Measurements from ENCODE around the gene SLC22A3. TPM values are rescaled to one million over a fixed set of nuclear protein-coding genes. Genes with fewer than 3 reads are reported as not detected.

SLC22A3 gene
- total and polyA plus RNA-seq, 3 donors from 2014 or later = 5.7 to 10.3 (median 6.9) TPM

DNA sequence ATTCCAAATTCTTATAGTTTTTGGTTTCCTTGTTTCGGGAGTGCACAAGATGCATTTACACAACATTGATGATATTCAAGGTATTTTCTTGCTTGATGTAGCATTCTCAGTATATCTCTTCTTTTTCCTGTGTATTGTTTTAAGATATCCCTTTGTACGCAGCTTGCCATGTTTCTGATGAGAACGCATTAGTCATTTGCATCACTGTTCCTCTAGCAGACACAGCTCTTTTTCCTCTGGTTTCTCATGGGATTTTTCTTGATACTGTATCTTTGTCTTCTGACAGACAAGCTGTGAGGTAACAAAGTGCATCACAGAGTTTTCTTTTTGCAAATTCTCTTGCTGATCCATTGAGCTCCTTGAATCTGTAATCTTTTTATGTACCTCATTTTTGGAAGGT is 146.4 kb downstream of the SLC22A3 start:
- no peaks in the 10 kb centered on the region for H3K27me3 ChIP-seq
- DNase-seq = no peak
- intact Hi-C loops (cut with DNase I; ENCODE audit: low total_unique reads) = no loop called here
- H3K27ac ChIP-seq = no peak overlapping the region
- no peak for TF ChIP-seq POLR2A (IDR thresholded peaks at IDR 0.05)
- TF ChIP-seq, protein P1, sequence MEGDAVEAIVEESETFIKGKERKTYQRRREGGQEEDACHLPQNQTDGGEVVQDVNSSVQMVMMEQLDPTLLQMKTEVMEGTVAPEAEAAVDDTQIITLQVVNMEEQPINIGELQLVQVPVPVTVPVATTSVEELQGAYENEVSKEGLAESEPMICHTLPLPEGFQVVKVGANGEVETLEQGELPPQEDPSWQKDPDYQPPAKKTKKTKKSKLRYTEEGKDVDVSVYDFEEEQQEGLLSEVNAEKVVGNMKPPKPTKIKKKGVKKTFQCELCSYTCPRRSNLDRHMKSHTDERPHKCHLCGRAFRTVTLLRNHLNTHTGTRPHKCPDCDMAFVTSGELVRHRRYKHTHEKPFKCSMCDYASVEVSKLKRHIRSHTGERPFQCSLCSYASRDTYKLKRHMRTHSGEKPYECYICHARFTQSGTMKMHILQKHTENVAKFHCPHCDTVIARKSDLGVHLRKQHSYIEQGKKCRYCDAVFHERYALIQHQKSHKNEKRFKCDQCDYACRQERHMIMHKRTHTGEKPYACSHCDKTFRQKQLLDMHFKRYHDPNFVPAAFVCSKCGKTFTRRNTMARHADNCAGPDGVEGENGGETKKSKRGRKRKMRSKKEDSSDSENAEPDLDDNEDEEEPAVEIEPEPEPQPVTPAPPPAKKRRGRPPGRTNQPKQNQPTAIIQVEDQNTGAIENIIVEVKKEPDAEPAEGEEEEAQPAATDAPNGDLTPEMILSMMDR (IDR thresholded peaks at IDR 0.05) = no peak
- H3K36me3 ChIP-seq (ENCODE audit: low read depth, missing control alignments) = no peaks in the 10 kb centered on the region
- no peaks in the 10 kb centered on the region for H3K9me3 ChIP-seq
- WGBS, 2 donors = 88 to 95% methylated on average over 3 of the region's 3 CpGs
- H3K4me3 ChIP-seq = no peak overlapping the region
- no peaks in the 10 kb centered on the region for H3K4me1 ChIP-seq

DNA sequence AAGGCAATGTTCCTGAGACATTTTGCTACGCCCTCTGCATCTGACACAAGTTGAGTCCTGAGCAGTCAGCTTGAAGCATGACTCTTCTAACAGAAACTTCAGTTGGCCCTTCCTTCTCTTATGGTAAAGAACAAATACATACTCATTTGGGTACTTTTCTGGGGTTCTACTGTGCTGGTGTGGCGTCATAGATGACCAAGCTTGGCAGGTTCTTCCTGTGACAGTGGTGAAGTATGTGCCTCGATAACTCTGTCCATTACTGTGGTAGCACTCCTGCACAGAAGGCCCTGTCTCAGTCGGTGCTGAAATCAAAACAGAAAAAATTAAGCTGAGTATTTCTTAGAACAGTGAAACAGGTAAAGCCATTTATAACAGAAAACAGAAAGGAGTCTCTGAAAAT is 152.5 kb downstream of the SLC22A3 start:
- Histone ChIP-seq H3K36me3 (ENCODE audit: low read depth, missing control alignments) (no peaks in the 10 kb centered on the region), H3K27ac (no peak overlapping the region), H3K27me3 (no peaks in the 10 kb centered on the region), H3K4me1 (no peaks in the 10 kb centered on the region), H3K4me3 (no peak overlapping the region), H3K9me3 (no peaks in the 10 kb centered on the region)
- intact Hi-C loops (cut with DNase I; ENCODE audit: low total_unique reads) = no loop called here
- TF ChIP-seq POLR2A (IDR thresholded peaks at IDR 0.05) = no peak
- TF ChIP-seq, protein P1 (IDR thresholded peaks at IDR 0.05) = no peak
- no peak for DNase-seq
- WGBS, 2 donors = 94 to 96% methylated on average over 4 of the region's 4 CpGs

Other genes with a start within 250 kb of the SLC22A3 start
- 1 to 10 TPM; 1.5 to 1.7 TPM for gene SLC22A1, start 226.6 kb upstream of the SLC22A3 start, total RNA-seq
- 0.90 TPM for gene SLC22A1, start 226.6 kb upstream of the SLC22A3 start, polyA plus RNA-seq (ENCODE audit: insufficient read depth, low read depth, low replicate concordance)
- under 1 TPM; 0.24 to 0.99 TPM for gene SLC22A2, start 89.6 kb upstream of the SLC22A3 start, total RNA-seq
- 0.34 TPM for gene SLC22A2, start 89.6 kb upstream of the SLC22A3 start, polyA plus RNA-seq (ENCODE audit: insufficient read depth, low read depth, low replicate concordance)

Data from testis (tissue), 3 donors.